Heart left ventricle (tissue), 16 donors: ENCODE results near the gene PTPRM. TPM values are rescaled to one million over a fixed set of nuclear protein-coding genes. Genes with fewer than 3 reads are reported as not detected.

Experiments
- ATAC-seq, 4 donors: fragments of 200-7000 bp; cut with Tn5 transposase; one replicate each; pipeline ENCODE4 v1.9.1; 2020 to 2022; ENCODE audit warnings: moderate library complexity in 4 of 4, mild to moderate bottlenecking in 3 of 4, moderate number of reproducible peaks in 1 of 4
- DNase-seq, 5 donors: peaks; one replicate each; pipeline ENCODE4 v3.0.0-alpha.2; 2020
- H3K27ac ChIP-seq, 12 donors: fragments of 200-600 bp; sonication (generic) in 4 of 12; one replicate each; pipeline versions ENCODE4 v1.5.0 to v1.8.0; 2016 to 2022; ENCODE audit warnings: mild to moderate bottlenecking in 2 of 12
- H3K27me3 ChIP-seq, 9 donors: fragments of 200-600 bp; sonication (generic) in 2 of 9; one replicate each; pipeline versions ENCODE4 v1.5.1 to v1.8.0; 2016 to 2022; ENCODE audit warnings: mild to moderate bottlenecking in 3 of 9
- H3K36me3 ChIP-seq, 9 donors: fragments of 200-600 bp; sonication (generic) in 2 of 9; one replicate each; pipeline versions ENCODE4 v1.5.0 to v1.8.0; 2018 to 2022; ENCODE audit warnings: mild to moderate bottlenecking in 2 of 9
- H3K4me1 ChIP-seq, 12 donors: fragments of 200-600 bp; sonication (generic) in 4 of 12; one replicate each; pipeline versions ENCODE4 v1.5.0 to v1.8.0; 2016 to 2022; ENCODE audit warnings: mild to moderate bottlenecking in 3 of 12
- H3K4me3 ChIP-seq, 12 donors: fragments of 200-600 bp; sonication (generic) in 4 of 12; one replicate each; pipeline versions ENCODE4 v1.5.0 to v1.8.0; 2017 to 2022; ENCODE audit warnings: mild to moderate bottlenecking in 9 of 12, moderate library complexity in 4 of 12
- H3K9me3 ChIP-seq, 12 donors: fragments of 200-600 bp; sonication (generic) in 4 of 12; one replicate each; pipeline versions ENCODE4 v1.5.0 to v1.8.0; 2016 to 2022; ENCODE audit warnings: mild to moderate bottlenecking in 1 of 12
- POLR2A ChIP-seq, 2 donors: fragments of 450-650 bp; IDR thresholded peaks; one replicate each; pipeline ENCODE4 v1.6.1; 2017; ENCODE audit warnings: antibody characterized with exemption in 2 of 2, mild to moderate bottlenecking in 2 of 2, moderate library complexity in 2 of 2
- WGBS, 4 donors: extraction: QIAGEN DNeasy Blood & Tissue Kit in 2 of 4; methylation state at CpG; one replicate each; pipeline versions ENCODE4 v1.1.5 to v1.1.7; 2013 to 2018; 5-methylcytosine and 5-hydroxymethylcytosine counted together
- intact Hi-C, 10 donors: fragments of 100-400 bp; cut with DNase I; formaldehyde crosslinking; loops; one replicate each; pipeline versions ENCODE4 v1.11.1 to v1.14.2; 2022
- polyA plus RNA-seq, 2 donors: library from polyadenylated mRNA; stranded (reverse); fragments of 200-250 nt; gene quantifications; one replicate each; pipeline ENCODE4 v1.2.3, GENCODE V29; 2013
- total RNA-seq, 9 donors: library from RNA; depleted of rRNA in 2 of 9; stranded (reverse); fragments of >200 nt in 2 of 9; fragmentation: NEBNext Ultra II Directional in 3 of 9; extraction: Animal tissue kit (Norgen Biotek cat#: 25700) in 3 of 9; gene quantifications; one replicate each; pipeline versions ENCODE4 v1.1.0 to v1.2.4, GENCODE V29; 2016 to 2023
- TF ChIP-seq, protein P1 (sequence below), 12 donors: fragments of 200-600 bp; sonication (generic) in 4 of 12; IDR thresholded peaks; one replicate each; pipeline versions ENCODE4 v1.5.0 to v1.8.0; 2018 to 2022; ENCODE audit warnings: antibody characterized with exemption in 12 of 12, mild to moderate bottlenecking in 5 of 12
- donor health status: ischemic (EF 13 %, LVEDD 7.1; RV severe dilation, severe dysfunction).
- donor health status: healthy with polysubstance abuse.
- donor health status: DM: no; HTN: yes; CAD: no.
- donor health status: DM: no; HTN: no; CAD: no.
- donor health status: ischemic (EF 25% LVEDD 6.9; RV normal size, moderate dysfunction).
- donor health status: ischemic (EF 25% LVEDD 5.7; RV mildly dilated, moderate dysfunction).
- donor health status: healthy.
- donor health status: DM: yes; HTN: yes; CAD: no.
- donor health status: ischemic (EF 35%, LVEDD 5.7; RV mildly dilated, moderate dysfunction).
- donor health status: nonischemic (EF 11% LVEDD 7.7; RV severe dilation, severe dysfunction).
- donor health status: DM: yes; HTN: yes; CAD: no.
- donor health status: PGD.
- donor health status: ischemic (EF 29% LVEDD 5.4; RV normal size, mild dysfunction).
- donor health status: nonischemic (EF 23%, LVEDD 6.1; RV moderate dilation, normal function).

PTPRM gene
- total and polyA plus RNA-seq, 11 donors, result 93.8 to 186 (median 123) TPM

GRCh38 chr18:8286303-8286702, 719.2 kb downstream of the PTPRM start:
- Histone ChIP-seq H3K36me3 (peaks cover 0 to 9% (median 0%) of the 10 kb centered on the region in 9 donors), H3K27ac (no peak overlapping the region), H3K4me1 (peaks cover 0 to 25% (median 7%) of the 10 kb centered on the region in 12 donors), H3K9me3 (no peaks in the 10 kb centered on the region), H3K27me3 (no peaks in the 10 kb centered on the region), H3K4me3 (no peak overlapping the region)
- TF ChIP-seq, protein P1, sequence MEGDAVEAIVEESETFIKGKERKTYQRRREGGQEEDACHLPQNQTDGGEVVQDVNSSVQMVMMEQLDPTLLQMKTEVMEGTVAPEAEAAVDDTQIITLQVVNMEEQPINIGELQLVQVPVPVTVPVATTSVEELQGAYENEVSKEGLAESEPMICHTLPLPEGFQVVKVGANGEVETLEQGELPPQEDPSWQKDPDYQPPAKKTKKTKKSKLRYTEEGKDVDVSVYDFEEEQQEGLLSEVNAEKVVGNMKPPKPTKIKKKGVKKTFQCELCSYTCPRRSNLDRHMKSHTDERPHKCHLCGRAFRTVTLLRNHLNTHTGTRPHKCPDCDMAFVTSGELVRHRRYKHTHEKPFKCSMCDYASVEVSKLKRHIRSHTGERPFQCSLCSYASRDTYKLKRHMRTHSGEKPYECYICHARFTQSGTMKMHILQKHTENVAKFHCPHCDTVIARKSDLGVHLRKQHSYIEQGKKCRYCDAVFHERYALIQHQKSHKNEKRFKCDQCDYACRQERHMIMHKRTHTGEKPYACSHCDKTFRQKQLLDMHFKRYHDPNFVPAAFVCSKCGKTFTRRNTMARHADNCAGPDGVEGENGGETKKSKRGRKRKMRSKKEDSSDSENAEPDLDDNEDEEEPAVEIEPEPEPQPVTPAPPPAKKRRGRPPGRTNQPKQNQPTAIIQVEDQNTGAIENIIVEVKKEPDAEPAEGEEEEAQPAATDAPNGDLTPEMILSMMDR (IDR thresholded peaks at IDR 0.05), result no peak
- TF ChIP-seq POLR2A (IDR thresholded peaks at IDR 0.05), result no peak
- intact Hi-C loops, result no loop called here
- no peak for ATAC-seq
- WGBS, 4 donors, result 78 to 93% (median 85%) methylated on average over 2 of the region's 2 CpGs
- no peak for DNase-seq

GRCh38 chr18:8287196-8287885, 720.2 kb downstream of the PTPRM start:
- 97 to 100% (median 99%) methylated on average over 2 of the region's 2 CpGs for WGBS, 4 donors
- H3K4me1 ChIP-seq, result peaks cover 0 to 25% (median 7%) of the 10 kb centered on the region in 12 donors
- intact Hi-C loops, result no loop called here
- no peak for DNase-seq
- TF ChIP-seq, protein P1 (IDR thresholded peaks at IDR 0.05), result no peak
- no peak for TF ChIP-seq POLR2A (IDR thresholded peaks at IDR 0.05)
- no peaks in the 10 kb centered on the region for H3K9me3 ChIP-seq
- no peaks in the 10 kb centered on the region for H3K27me3 ChIP-seq
- no peak for ATAC-seq
- H3K36me3 ChIP-seq, result peaks cover 0 to 9% (median 0%) of the 10 kb centered on the region in 9 donors
- H3K27ac ChIP-seq, result no peak overlapping the region
- no peak overlapping the region for H3K4me3 ChIP-seq

- ATAC-seq (peak; percentile 64 to 82 (median 72)), DNase-seq (peak in 4 of 5 donors; percentile 22 to 55 (median 30))
- H3K36me3 ChIP-seq, result peaks cover 0 to 9% (median 0%) of the 10 kb centered on the region in 9 donors
- WGBS, 4 donors, result 77 to 86% (median 81%) methylated on average over 8 of the region's 8 CpGs
- intact Hi-C loops, result no loop called here
- TF ChIP-seq POLR2A (IDR thresholded peaks at IDR 0.05), result no peak
- TF ChIP-seq, protein P1 (IDR thresholded peaks at IDR 0.05), result no peak
- no peaks in the 10 kb centered on the region for H3K9me3 ChIP-seq
- H3K27me3 ChIP-seq, result no peaks in the 10 kb centered on the region
- peaks cover 0 to 25% (median 7%) of the 10 kb centered on the region in 12 donors for H3K4me1 ChIP-seq
- H3K27ac ChIP-seq, result no peak overlapping the region
- H3K4me3 ChIP-seq, result no peak overlapping the region
Measured at GRCh38 chr18:8288472-8289195, 721.5 kb downstream of the PTPRM start.

DNA sequence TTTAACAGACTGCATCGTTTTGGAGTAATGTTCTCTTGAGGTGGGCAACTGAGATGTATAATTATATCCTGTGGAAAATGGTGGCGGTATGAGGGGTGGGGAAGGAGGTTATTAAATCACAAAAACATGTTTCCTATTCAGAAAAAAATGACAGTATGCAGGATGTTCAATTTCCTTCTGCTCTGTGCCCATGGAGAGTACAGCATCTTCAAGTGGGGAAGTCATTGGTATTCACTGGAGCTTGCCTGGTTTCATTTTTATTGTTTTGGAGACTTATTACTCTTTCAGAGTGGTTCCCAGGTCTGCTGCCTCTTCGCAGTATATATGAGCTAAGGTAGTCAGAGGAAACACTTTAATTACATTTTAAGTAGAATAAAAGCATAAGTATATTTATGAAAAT, 723.3 kb downstream of the PTPRM start:
- peaks cover 0 to 21% (median 2%) of the 10 kb centered on the region in 12 donors for H3K4me1 ChIP-seq

More for the DNA sequence above, 723.3 kb downstream of the PTPRM start:
- Histone ChIP-seq H3K9me3 (no peaks in the 10 kb centered on the region), H3K27me3 (no peaks in the 10 kb centered on the region), H3K27ac (no peak overlapping the region), H3K4me3 (no peak overlapping the region), H3K36me3 (peaks cover 0 to 9% (median under 1%) of the 10 kb centered on the region in 9 donors)
- peak in 1 of 4 donors; percentile 60 for ATAC-seq
- no peak for TF ChIP-seq POLR2A (IDR thresholded peaks at IDR 0.05)
- TF ChIP-seq, protein P1 (IDR thresholded peaks at IDR 0.05), result no peak
- WGBS, 4 donors, result 61 to 62% (median 62%) methylated on average over 3 of the region's 3 CpGs
- no peak for DNase-seq
- intact Hi-C loops, result loop anchor here in 1 of 10 donors (5.0 kb wide), 1 partner anchor 248 kb away; no protein-coding TSS in a partner anchor
